Panc1 (cell line): ENCODE measurements around the gene SEPHS1.

Experiments
- CTCF ChIP-seq: fragments of 450-650 bp; IDR thresholded peaks from 2 replicates; pipeline ENCODE4 v1.5.1; 2017; ENCODE audit warnings: mild to moderate bottlenecking
- POLR2AphosphoS5 ChIP-seq: IDR thresholded peaks from 2 replicates; pipeline ENCODE4 v1.6.1; 2012; ENCODE audit warnings: mild to moderate bottlenecking, low read depth, low read length, moderate library complexity
- SIN3A ChIP-seq: IDR thresholded peaks from 2 replicates; pipeline ENCODE4 v1.6.1; 2012; ENCODE audit warnings: low read depth, mild to moderate bottlenecking, low read length, moderate library complexity, borderline replicate concordance; ENCODE audit not compliant: insufficient read depth
- TCF7L2 ChIP-seq: IDR thresholded peaks from 2 replicates; pipeline ENCODE4 v1.6.1; 2011; ENCODE audit warnings: mild to moderate bottlenecking, low read depth, low read length, inconsistent platforms
- TF ChIP-seq, protein P1 (sequence below), 2 experiments: IDR thresholded peaks; 2 replicates each; pipeline ENCODE4 v1.6.1; 2011 to 2012; ENCODE audit warnings: low read depth in 2 of 2, control low read depth in 1 of 2, low read length in 1 of 2, mild to moderate bottlenecking in 1 of 2, moderate library complexity in 1 of 2; ENCODE audit not compliant: insufficient read depth in 1 of 2

DNA sequence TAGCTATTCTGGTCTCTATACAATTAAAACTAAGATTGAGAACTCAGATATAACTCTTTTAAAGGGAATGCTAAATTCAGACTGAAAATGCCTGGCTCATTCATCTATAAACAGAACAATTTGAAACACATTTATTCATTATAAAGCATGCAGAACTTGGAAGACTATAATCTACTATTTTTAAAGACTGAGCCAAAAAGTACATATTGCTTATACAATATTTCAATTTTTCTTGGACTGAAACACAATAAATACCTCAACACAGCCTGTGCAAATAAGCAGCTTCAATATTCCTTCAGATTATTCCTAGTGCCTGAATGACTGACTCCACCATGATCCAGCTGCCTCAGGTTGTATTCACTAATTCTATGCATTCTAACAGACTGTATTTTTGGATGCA is 32.7 kb downstream of the SEPHS1 start:
- TF ChIP-seq CTCF (no peak), TCF7L2 (no peak), SIN3A (no peak), POLR2AphosphoS5 (no peak)
- TF ChIP-seq, protein P1, sequence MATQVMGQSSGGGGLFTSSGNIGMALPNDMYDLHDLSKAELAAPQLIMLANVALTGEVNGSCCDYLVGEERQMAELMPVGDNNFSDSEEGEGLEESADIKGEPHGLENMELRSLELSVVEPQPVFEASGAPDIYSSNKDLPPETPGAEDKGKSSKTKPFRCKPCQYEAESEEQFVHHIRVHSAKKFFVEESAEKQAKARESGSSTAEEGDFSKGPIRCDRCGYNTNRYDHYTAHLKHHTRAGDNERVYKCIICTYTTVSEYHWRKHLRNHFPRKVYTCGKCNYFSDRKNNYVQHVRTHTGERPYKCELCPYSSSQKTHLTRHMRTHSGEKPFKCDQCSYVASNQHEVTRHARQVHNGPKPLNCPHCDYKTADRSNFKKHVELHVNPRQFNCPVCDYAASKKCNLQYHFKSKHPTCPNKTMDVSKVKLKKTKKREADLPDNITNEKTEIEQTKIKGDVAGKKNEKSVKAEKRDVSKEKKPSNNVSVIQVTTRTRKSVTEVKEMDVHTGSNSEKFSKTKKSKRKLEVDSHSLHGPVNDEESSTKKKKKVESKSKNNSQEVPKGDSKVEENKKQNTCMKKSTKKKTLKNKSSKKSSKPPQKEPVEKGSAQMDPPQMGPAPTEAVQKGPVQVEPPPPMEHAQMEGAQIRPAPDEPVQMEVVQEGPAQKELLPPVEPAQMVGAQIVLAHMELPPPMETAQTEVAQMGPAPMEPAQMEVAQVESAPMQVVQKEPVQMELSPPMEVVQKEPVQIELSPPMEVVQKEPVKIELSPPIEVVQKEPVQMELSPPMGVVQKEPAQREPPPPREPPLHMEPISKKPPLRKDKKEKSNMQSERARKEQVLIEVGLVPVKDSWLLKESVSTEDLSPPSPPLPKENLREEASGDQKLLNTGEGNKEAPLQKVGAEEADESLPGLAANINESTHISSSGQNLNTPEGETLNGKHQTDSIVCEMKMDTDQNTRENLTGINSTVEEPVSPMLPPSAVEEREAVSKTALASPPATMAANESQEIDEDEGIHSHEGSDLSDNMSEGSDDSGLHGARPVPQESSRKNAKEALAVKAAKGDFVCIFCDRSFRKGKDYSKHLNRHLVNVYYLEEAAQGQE (IDR thresholded peaks at IDR 0.05; ENCODE audit: insufficient read depth in 1 of 2, low read depth in 2 of 2, low read length in 1 of 2): no peak
